Muscle layer of colon (tissue), 2 donors: ENCODE measurements around the gene PPIL6.

Experiments
- H3K27ac ChIP-seq: one replicate; pipeline ENCODE4 v1.7.0; 2013; ENCODE audit warnings: low read depth, mild to moderate bottlenecking, low read length, moderate library complexity
- H3K27me3 ChIP-seq, 2 donors: one replicate each; pipeline ENCODE4 v1.7.0; 2013; ENCODE audit warnings: low read length in 2 of 2, mild to moderate bottlenecking in 2 of 2; ENCODE audit not compliant: insufficient read depth in 2 of 2, control insufficient read depth in 1 of 2
- H3K36me3 ChIP-seq: one replicate; pipeline ENCODE4 v1.7.0; 2013; ENCODE audit warnings: mild to moderate bottlenecking, low read length; ENCODE audit not compliant: insufficient read depth
- H3K4me1 ChIP-seq: one replicate; pipeline ENCODE4 v1.7.0; 2013; ENCODE audit warnings: mild to moderate bottlenecking, low read length; ENCODE audit not compliant: insufficient read depth
- H3K4me3 ChIP-seq, 2 donors: one replicate each; pipeline ENCODE4 v1.7.0; 2013; ENCODE audit warnings: low read length in 2 of 2, low read depth in 1 of 2, mild to moderate bottlenecking in 1 of 2, moderate library complexity in 1 of 2
- H3K9ac ChIP-seq: one replicate; pipeline ENCODE4 v1.7.0; 2013; ENCODE audit warnings: low read length
- H3K9me3 ChIP-seq: one replicate; pipeline ENCODE4 v1.7.0; 2013; ENCODE audit warnings: mild to moderate bottlenecking, low read length
- donor health status: abdominal sarcoma.
- donor health status: Adenocarcinoma of cecum.

PPIL6 gene

GRCh38 chr6:109420751-109421150 is 19.7 kb downstream of the PPIL6 start:
- Histone ChIP-seq H3K27ac (no peak overlapping the region), H3K9me3 (no peaks in the 10 kb centered on the region), H3K9ac (no peak overlapping the region), H3K36me3 (no peaks in the 10 kb centered on the region), H3K27me3 (no peaks in the 10 kb centered on the region), H3K4me3 (no peak overlapping the region), H3K4me1 (no peaks in the 10 kb centered on the region)

- Histone ChIP-seq H3K27me3 (no peaks in the 10 kb centered on the region), H3K36me3 (no peaks in the 10 kb centered on the region), H3K4me1 (no peaks in the 10 kb centered on the region)
These were observed 22.8 kb downstream of the PPIL6 start for GRCh38 chr6:109417646-109418045.

GRCh38 chr6:109411034-109411433 is 29.4 kb downstream of the PPIL6 start:
- Histone ChIP-seq H3K4me3 (no peak overlapping the region), H3K9me3 (no peaks in the 10 kb centered on the region), H3K36me3 (no peaks in the 10 kb centered on the region), H3K4me1 (no peaks in the 10 kb centered on the region), H3K27ac (no peak overlapping the region), H3K27me3 (no peaks in the 10 kb centered on the region), H3K9ac (no peak overlapping the region)

More at GRCh38 chr6:109417646-109418045, 22.8 kb downstream of the PPIL6 start:
- Histone ChIP-seq H3K27ac (no peak overlapping the region), H3K9me3 (no peaks in the 10 kb centered on the region), H3K9ac (no peak overlapping the region), H3K4me3 (no peak overlapping the region)

- Histone ChIP-seq H3K27me3 (no peaks in the 10 kb centered on the region), H3K9me3 (no peaks in the 10 kb centered on the region), H3K36me3 (no peaks in the 10 kb centered on the region), H3K27ac (no peak overlapping the region), H3K9ac (no peak overlapping the region), H3K4me1 (no peaks in the 10 kb centered on the region), H3K4me3 (no peak overlapping the region)
These were observed 34.2 kb downstream of the PPIL6 start for GRCh38 chr6:109406196-109406595.

- H3K36me3 ChIP-seq: no peaks in the 10 kb centered on the region
These were observed 43.4 kb downstream of the PPIL6 start for GRCh38 chr6:109397020-109397419.

GRCh38 chr6:109396046-109396718 is 44.2 kb downstream of the PPIL6 start:
- no peak overlapping the region for H3K27ac ChIP-seq
- no peaks in the 10 kb centered on the region for H3K9me3 ChIP-seq
- H3K36me3 ChIP-seq: no peaks in the 10 kb centered on the region
- H3K4me3 ChIP-seq: no peak overlapping the region
- no peaks in the 10 kb centered on the region for H3K27me3 ChIP-seq
- no peak overlapping the region for H3K9ac ChIP-seq
- no peaks in the 10 kb centered on the region for H3K4me1 ChIP-seq

More at GRCh38 chr6:109397020-109397419, 43.4 kb downstream of the PPIL6 start:
- Histone ChIP-seq H3K9ac (no peak overlapping the region), H3K27ac (no peak overlapping the region), H3K4me1 (no peaks in the 10 kb centered on the region), H3K4me3 (no peak overlapping the region), H3K9me3 (no peaks in the 10 kb centered on the region), H3K27me3 (no peaks in the 10 kb centered on the region)

GRCh38 chr6:109393886-109394281 is 46.5 kb downstream of the PPIL6 start:
- H3K4me1 ChIP-seq: no peaks in the 10 kb centered on the region
- H3K27me3 ChIP-seq: no peaks in the 10 kb centered on the region
- no peak overlapping the region for H3K9ac ChIP-seq
- H3K27ac ChIP-seq: no peak overlapping the region
- no peaks in the 10 kb centered on the region for H3K9me3 ChIP-seq
- H3K36me3 ChIP-seq: no peaks in the 10 kb centered on the region
- no peak overlapping the region for H3K4me3 ChIP-seq

- no peaks in the 10 kb centered on the region for H3K36me3 ChIP-seq
- H3K27me3 ChIP-seq: no peaks in the 10 kb centered on the region
- no peak overlapping the region for H3K27ac ChIP-seq
- H3K9me3 ChIP-seq: no peaks in the 10 kb centered on the region
- H3K9ac ChIP-seq: no peak overlapping the region
- no peak overlapping the region for H3K4me3 ChIP-seq
- H3K4me1 ChIP-seq: no peaks in the 10 kb centered on the region
These were observed 47.1 kb downstream of the PPIL6 start for GRCh38 chr6:109393157-109393885.

GRCh38 chr6:109389650-109390274 is 50.7 kb downstream of the PPIL6 start:
- no peak overlapping the region for H3K9ac ChIP-seq
- H3K27me3 ChIP-seq: no peaks in the 10 kb centered on the region
- no peaks in the 10 kb centered on the region for H3K36me3 ChIP-seq
- no peaks in the 10 kb centered on the region for H3K9me3 ChIP-seq
- peaks cover 5% of the 10 kb centered on the region for H3K4me1 ChIP-seq
- H3K4me3 ChIP-seq: no peak overlapping the region
- H3K27ac ChIP-seq: no peak overlapping the region

- no peaks in the 10 kb centered on the region for H3K36me3 ChIP-seq
- H3K27ac ChIP-seq: no peak overlapping the region
- no peak overlapping the region for H3K4me3 ChIP-seq
- H3K27me3 ChIP-seq: no peaks in the 10 kb centered on the region
- H3K9ac ChIP-seq: no peak overlapping the region
- H3K9me3 ChIP-seq: no peaks in the 10 kb centered on the region
- H3K4me1 ChIP-seq: peaks cover 18% of the 10 kb centered on the region
These were observed 52.2 kb downstream of the PPIL6 start for GRCh38 chr6:109388265-109388664.

GRCh38 chr6:109383438-109383940 is 56.9 kb downstream of the PPIL6 start:
- H3K4me3 ChIP-seq: peak overlapping the region; percentile 88 to 99
- H3K9ac ChIP-seq: peak overlapping the region; percentile 72
- H3K27me3 ChIP-seq: no peaks in the 10 kb centered on the region
- peaks cover 33% of the 10 kb centered on the region for H3K4me1 ChIP-seq
- peak overlapping the region; percentile 100 for H3K27ac ChIP-seq
- H3K36me3 ChIP-seq: no peaks in the 10 kb centered on the region
- no peaks in the 10 kb centered on the region for H3K9me3 ChIP-seq
